ENCODE measurements around the gene HMGB1. TPM values are rescaled to one million over a fixed set of nuclear protein-coding genes. Genes with fewer than 3 reads are reported as not detected.
A peak's percentile ranks its signal among the peaks of the same experiment; 100 is the strongest.

Gene HMGB1
- polyA plus RNA-seq, 2 of the 4 experiments (the other 2 are of a cell fraction) = 353 to 641 TPM

DNA sequence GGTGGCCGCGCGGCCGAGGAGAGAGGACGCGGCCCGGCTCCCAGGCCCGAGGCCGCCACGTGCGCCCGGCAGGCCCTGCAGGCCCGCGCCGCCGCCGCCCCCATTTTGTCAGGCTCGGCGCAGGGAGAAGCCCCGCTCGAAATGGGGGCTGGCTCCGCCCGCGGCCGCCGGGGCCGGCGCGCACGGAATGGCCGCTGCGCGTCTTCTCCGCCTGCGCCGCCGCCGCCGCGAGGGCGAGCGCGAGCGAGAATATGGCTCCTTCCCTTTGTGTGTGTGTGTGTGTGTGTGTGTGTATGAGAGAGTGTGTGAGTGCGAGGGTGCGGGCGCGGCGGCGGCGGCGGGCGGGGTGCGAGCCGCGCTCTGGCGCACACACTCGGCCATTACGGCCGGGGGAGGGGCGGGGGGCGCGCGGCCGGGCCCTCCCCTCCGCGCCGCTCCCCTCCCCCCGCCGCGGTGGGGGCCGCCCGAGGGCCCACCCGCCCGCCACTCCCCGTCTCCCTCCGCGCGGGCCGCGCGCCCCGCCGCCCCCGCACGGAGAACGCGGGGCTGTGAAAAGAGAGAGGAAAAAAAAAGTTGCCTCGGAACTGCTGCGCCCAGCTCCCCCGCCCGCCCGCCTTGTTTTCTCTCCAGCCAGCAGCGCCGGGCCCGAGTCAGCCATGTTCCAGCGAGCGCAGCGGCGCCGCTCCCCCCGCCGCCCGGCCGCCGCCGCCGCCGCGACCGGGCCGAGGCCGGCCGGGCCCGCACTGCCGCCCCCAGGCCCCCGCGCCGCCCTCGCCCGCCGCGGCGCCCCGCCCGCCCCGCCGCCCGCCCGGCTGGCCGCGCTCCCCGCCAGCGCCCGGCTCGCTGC is 1.0 kb downstream of the HMGB1 start:
- FAIRE-seq (no peak), DNase-seq (ENCODE audit: low read depth in 1 of 2, low spot score in 1 of 2) (peak; percentile 22 to 80), ATAC-seq (peak; percentile 26 to 59)
- 0% methylated on average over 4 of the region's 136 CpGs for WGBS (ENCODE audit: missing lambda C conversion rate)
- H3K9me3 ChIP-seq = no peaks in the 10 kb centered on the region
- peak overlapping the region; percentile 100 for H3K4me3 ChIP-seq
- peak overlapping the region; percentile 94 for H3K4me2 ChIP-seq
- ChIA-PET POLR2A (interaction anchor here (1.5 to 2.5 kb wide), 2 partner anchors 42 to 152 kb away, joined by 4 to 17 read pairs; partner anchors contain the start of genes UBE2L5 and USPL1), CTCF (interaction anchor here (0.6 kb wide), 1 partner anchor 65 kb away, joined by 3 read pairs; no protein-coding TSS in a partner anchor)
- TF ChIP-seq, protein P1, sequence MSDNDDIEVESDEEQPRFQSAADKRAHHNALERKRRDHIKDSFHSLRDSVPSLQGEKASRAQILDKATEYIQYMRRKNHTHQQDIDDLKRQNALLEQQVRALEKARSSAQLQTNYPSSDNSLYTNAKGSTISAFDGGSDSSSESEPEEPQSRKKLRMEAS (IDR thresholded peaks at IDR 0.05) = peak; percentile 49
- TF ChIP-seq RNF2 (IDR thresholded peaks at IDR 0.05; ENCODE audit: borderline replicate concordance, low read depth) (no peak), SMC3 (IDR thresholded peaks at IDR 0.05) (peak; percentile 16; the same call in 1 of the 3 replicates), CHD4 (IDR thresholded peaks at IDR 0.05; ENCODE audit: borderline replicate concordance) (no peak), MYC (IDR thresholded peaks at IDR 0.05; ENCODE audit: borderline replicate concordance, low read length) (peak; percentile 91), FOSL2 (IDR thresholded peaks at IDR 0.05) (no peak), FOSL2 (CRISPR knock-in tag; IDR thresholded peaks at IDR 0.05) (0 out of 2 replicates have a peak, but pooled peaks have one; percentile 8), POLR2A (IDR thresholded peaks at IDR 0.05; ENCODE audit: low read length) (peak; percentile 37; the same call in 1 of the 2 replicates), PHF8 (IDR thresholded peaks at IDR 0.05; ENCODE audit: borderline replicate concordance, low read depth) (peak; percentile 17; the same call in 1 of the 2 replicates), TP53 (CRISPR knock-in tag; IDR thresholded peaks at IDR 0.05) (0 out of 2 replicates have a peak, but pooled peaks have one; percentile 33), RAD21 (conservative IDR thresholded peaks at IDR 0.05 in 1 of 2, IDR thresholded peaks at IDR 0.05 in 1 of 2) (no peak), JUN (IDR thresholded peaks at IDR 0.05) (peak; percentile 75 to 81; a peak in 4 of 5 replicates)
- TF ChIP-seq, protein P2, sequence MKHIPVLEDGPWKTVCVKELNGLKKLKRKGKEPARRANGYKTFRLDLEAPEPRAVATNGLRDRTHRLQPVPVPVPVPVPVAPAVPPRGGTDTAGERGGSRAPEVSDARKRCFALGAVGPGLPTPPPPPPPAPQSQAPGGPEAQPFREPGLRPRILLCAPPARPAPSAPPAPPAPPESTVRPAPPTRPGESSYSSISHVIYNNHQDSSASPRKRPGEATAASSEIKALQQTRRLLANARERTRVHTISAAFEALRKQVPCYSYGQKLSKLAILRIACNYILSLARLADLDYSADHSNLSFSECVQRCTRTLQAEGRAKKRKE (CRISPR knock-in tag; IDR thresholded peaks at IDR 0.05; ENCODE audit: low read depth) = no peak
- TF ChIP-seq, protein P3, sequence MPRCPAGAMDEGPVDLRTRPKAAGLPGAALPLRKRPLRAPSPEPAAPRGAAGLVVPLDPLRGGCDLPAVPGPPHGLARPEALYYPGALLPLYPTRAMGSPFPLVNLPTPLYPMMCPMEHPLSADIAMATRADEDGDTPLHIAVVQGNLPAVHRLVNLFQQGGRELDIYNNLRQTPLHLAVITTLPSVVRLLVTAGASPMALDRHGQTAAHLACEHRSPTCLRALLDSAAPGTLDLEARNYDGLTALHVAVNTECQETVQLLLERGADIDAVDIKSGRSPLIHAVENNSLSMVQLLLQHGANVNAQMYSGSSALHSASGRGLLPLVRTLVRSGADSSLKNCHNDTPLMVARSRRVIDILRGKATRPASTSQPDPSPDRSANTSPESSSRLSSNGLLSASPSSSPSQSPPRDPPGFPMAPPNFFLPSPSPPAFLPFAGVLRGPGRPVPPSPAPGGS (IDR thresholded peaks at IDR 0.05) = 0 out of 3 replicates have a peak, but pooled peaks have one; percentile 34
- H3K4me1 ChIP-seq = peaks cover 24% of the 10 kb centered on the region
- peak overlapping the region; percentile 98 to 100 for H3K27ac ChIP-seq

DNA sequence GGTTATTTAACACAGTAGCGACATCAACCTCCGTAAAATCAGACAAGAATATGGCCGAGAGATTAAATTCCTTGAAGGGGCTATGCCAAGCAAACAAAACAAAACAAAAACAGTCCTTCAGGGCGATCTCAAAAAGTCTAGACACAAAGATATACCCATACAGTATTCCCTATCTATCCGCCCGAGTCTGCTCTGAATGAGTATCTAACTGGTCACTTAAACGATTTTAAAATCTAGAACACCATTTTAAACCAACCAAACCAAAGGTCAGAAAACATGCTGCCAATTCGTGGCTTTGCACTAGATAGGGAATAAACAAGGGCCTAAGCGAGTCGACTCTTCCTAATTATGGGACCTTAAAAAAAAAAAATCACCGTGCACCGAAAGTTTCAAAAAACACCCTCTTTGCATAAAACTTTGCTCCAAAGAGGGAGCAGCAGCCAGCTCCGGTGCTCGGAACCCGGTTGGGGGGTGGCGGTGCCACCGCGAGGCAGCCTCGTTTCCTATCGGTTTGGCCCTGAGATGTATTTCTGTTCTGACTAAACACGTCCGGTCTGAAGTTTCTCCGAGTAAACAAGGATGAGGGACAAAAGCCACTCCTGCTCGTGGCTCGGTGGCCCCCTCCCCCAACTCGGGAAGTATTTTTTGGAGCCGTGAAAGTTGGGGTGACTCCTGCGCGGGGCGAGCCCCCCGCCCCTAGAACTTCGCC is 1.8 kb downstream of the HMGB1 start:
- 3% methylated on average over 23 of the region's 32 CpGs for WGBS (ENCODE audit: missing lambda C conversion rate)
- Histone ChIP-seq H3K4me1 (peaks cover 24% of the 10 kb centered on the region), H3K4me2 (peak overlapping the region; percentile 94), H3K4me3 (peak overlapping the region; percentile 70), H3K9me3 (no peaks in the 10 kb centered on the region), H3K27ac (peak overlapping the region; percentile 98 to 100)
- no peak for TF ChIP-seq HOXA7 (CRISPR knock-in tag; IDR thresholded peaks at IDR 0.05)
- no peak for TF ChIP-seq ZFP36 (IDR thresholded peaks at IDR 0.05; ENCODE audit: borderline replicate concordance, partially characterized antibody)
- TF ChIP-seq, protein P1 (IDR thresholded peaks at IDR 0.05) = no peak
- 0 out of 2 replicates have a peak, but pooled peaks have one; percentile 29 for TF ChIP-seq PHF8 (IDR thresholded peaks at IDR 0.05; ENCODE audit: borderline replicate concordance, low read depth)
- POLR2A ChIA-PET = interaction anchor here (1.5 to 2.5 kb wide), 2 partner anchors 42 to 153 kb away, joined by 4 to 17 read pairs; partner anchors contain the start of genes UBE2L5 and USPL1
- DNase-seq (ENCODE audit: low read depth in 1 of 2, low spot score in 1 of 2) (peak in 1 of 2 experiments; percentile 46), ATAC-seq (peak in 1 of 2 experiments; percentile 3; a peak in 1 of 6 replicates), FAIRE-seq (no peak)
- CTCF ChIA-PET = no interaction called here
